COLO668 (cell line): ENCODE measurements around the gene FNDC7.
"Not testable (repeated sequence)": the region's sequence is repeated elsewhere in the genome, so short reads cannot be mapped to it uniquely, and the experiment has no call there.

Source experiments
- DNase-seq: peaks from one replicate; lab custom pipeline; 2025; ENCODE audit not compliant: unreplicated experiment; lab: John Stamatoyannopoulos, UW

Gene FNDC7

DNA sequence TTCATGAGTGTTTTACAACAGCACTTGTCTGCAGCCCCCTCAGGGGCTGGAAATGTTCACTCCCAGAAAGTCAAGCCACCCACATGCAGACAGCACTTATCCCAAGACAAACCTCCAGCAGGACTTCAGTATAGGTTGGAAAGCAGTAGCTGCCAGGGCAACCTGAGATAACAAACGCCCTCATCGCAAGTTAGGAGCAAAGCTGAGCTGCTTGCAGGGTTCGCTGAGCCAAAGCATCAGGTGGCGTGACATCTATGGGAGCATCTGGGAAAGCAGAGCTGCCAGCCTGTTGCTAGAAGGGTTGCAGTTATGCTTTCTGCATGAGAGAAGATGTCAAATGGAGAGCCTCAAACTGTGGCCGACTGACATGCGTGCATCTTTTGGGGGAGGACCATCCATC lies 29.5 kb downstream of the FNDC7 start:
- DNase-seq = no peak

DNA sequence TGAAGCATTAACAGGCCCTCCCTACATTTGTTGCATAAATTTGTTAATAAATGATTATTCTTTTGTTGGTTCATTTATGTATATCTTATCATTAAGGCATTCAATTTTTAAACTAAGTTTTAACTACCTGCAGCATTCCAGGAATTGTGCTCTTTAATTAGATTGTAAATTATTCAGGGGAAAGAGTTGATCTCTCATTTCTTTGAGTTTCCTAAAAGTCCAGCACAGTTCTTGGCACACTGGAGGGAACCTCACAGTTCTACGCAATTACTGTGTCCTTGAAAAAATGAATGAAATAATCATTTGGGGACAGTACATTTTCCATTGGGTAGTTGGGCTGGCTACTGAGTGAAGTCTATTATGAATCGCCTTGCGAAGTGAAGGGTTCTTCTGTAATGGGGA lies 33.3 kb downstream of the FNDC7 start:
- no peak for DNase-seq

DNA sequence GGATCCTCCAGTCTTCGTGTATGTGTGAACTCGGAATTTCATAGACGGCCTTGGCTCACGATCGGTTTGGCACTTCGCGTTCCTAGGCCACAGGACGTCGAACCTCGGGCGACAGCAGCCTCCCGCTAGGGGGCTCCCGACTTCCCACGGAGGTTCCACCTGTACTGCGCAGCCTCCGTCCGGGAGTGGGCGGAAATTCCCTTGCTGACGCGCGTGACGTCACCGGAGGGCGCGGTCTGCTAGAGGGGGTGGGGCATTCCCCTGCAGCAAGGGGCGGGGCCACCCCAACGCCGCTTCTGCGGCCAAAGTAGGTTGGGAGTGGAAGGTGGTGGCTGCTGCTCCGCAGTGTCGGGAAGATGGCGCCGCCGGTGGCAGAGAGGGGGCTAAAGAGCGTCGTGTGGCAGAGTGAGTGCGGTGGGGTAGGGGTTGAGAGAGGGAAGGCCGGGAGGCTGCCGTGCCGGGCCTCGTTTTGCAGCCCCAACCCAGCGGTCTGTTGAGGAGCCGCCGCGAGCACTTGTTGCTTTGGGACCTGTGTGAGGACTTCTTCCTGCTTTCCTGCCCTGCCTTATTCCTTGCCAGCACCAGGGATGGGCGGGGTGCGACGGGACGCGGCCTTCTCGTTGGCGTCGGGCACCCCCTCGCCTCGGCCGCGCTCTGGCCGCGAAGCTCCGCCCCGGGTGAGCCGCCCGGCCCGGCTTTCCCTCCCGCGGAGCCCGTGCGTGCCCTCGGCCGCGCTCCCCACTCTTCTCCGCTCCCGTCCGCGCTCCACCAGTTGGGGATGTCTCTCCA lies 33.9 kb downstream of the FNDC7 start, which contains the start of gene STXBP3:
TSS of gene STXBP3 (plus strand) at position 293 of the 789 bp plus-strand sequence. CDS start at position 357, 64 bp downstream.
- peak; percentile 99 for DNase-seq

GRCh38 chr1:108747171-108747850 lies 34.6 kb downstream of the FNDC7 start:
- DNase-seq = peak; percentile 74

DNA sequence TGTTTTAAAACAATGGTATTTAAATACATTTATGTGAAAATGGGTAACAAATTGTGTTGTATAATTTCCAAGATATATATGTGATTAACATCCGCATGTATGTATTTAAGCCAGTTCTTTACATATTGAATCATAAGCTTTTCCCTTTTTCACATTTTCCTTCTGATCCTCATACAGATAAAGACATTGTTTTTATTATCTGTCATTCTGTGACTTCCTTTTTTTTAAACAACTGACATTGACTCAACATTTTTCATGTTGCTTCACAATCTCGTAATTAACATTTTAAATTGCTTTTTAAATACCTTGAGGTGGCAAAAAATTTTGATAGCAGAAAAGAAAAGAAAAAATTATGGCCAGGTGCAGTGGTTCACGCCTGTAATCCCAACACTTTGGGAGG lies 35.2 kb downstream of the FNDC7 start:
- no peak for DNase-seq

DNA sequence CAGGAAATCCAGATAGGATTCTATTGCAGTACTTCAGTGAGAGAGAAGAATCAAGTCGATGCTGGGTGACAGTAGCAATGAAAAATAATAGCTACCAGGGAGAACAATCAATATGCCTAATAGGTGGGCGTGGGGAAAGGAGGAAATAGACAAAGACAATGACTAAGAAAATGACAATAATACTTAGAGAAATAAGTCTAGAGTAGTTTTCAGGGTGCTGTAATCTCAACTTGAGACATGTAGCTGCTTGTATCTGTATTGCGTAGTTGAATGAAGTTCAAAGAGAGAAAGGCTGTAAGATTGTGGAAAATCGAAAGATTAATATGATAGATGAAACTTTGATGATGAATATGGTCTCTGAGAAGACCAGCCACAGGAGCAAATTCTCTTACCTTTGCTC lies 36.4 kb downstream of the FNDC7 start:
- DNase-seq = no peak

DNA sequence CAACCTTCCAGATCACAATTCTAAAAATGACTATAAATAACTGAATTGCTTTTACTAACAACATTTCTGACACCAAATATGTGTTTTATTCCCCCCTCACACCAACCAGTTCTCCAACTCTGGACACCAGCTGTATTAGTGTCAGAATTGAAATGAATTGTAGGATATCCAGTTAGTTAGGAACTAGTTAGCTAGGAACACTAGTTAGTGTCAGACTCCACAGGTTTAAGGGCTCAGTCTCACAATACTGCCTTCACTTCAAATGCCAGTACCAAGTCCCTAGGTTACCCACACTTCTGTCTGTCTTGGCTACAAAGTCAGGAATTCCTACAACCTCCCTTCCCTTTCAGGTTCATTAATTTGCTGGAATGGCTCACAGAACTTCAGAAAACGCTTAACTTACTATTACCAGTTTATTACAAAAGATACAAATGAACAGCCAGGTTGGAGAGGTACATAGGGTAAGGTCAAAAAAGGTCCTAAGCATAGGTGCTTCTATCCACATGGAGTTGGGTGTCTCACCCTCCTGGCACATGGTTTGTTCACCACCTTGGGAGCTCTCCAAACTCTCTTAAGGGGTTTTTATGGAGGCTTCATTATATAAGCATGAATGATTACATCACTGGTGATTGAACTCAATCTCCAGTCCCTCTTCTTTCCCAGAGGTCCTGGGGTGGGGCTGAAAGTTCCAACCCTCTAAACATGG lies 37.9 kb downstream of the FNDC7 start:
- DNase-seq = no peak

- no peak for DNase-seq
Observed at GRCh38 chr1:108753363-108753762, 40.7 kb downstream of the FNDC7 start.

- DNase-seq = no peak
Observed at GRCh38 chr1:108758796-108759195, 46.1 kb downstream of the FNDC7 start.

DNA sequence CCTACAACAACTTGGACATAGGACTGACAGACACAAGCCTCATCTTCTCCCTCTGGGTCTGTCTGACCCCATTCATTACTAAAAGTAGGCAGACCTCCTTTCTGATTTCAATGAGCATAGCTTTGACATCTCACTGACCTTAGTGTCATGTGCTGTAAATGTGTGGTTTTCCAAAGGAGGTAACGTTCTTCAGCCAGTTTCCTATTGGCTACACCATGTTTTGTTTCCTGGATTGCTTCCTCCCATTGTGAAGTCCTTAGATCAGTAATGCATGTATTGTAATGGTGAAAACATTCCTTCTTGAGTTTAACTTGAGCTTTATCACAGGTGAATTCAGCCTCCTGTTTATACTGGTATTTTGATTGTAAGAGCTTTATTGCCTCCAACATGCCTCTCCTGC lies 54.4 kb downstream of the FNDC7 start:
- DNase-seq = no peak

GRCh38 chr1:108767708-108768107 lies 55.0 kb downstream of the FNDC7 start:
- no peak for DNase-seq

DNA sequence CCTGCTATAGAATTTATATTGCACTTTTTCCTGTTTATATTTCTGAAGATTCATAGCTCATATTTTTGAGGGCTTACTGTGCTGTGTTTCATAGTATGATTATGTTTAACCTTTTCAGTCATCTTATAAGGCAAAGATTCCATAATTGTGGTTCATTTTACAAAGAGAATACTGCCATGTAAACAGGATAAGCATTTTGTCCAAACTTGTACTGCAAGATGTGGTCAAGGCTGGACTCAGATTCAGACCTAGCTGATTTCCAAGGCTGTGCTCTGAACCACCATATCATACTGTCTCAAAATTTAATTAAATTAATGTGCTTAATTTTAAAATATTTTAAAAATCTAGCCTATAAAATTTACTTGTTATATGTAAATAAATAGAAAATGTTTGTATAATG lies 65.1 kb downstream of the FNDC7 start:
- DNase-seq = no peak

- DNase-seq = no peak
Observed at GRCh38 chr1:108779455-108779854, 66.7 kb downstream of the FNDC7 start.

GRCh38 chr1:108780937-108781574 lies 68.3 kb downstream of the FNDC7 start:
- no peak for DNase-seq

DNA sequence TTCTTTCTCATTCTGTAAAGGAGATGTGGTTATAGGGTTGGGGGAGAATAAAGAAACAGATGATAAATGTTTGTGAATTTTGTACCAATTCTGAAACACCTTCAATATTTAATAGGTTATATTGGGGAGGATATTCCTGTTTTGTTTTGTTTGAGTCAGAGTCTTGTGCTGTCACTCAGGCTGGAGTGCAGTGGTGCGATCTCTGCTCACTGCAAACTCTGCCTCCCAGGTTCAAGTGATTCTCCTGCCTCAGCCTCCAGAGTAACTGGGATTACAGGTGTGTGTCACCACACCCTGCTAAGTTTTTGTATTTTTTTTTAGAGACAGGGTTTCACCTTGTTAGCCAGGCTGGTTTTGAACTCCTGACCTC lies 68.9 kb downstream of the FNDC7 start:
- not testable (repeated sequence) for DNase-seq

DNA sequence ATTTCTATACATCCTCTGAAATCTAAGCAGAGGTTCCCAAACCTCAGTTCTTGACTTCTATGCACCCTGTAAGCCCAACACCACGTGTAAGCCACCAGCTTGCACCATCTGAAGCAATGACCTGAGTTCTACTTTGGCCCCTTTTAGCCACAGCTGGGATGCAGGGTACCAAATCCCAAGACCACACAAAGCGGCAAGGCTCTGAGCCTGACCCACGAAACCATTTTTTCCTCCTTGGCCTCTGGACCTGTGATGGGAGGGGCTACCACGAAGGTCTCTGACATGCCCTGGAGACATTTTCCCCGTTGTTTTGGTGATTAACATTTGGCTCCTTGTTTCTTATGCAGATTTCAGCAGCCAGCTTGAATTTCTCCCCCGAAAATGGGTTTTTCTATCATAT lies 72.6 kb downstream of the FNDC7 start:
- DNase-seq = no peak

DNA sequence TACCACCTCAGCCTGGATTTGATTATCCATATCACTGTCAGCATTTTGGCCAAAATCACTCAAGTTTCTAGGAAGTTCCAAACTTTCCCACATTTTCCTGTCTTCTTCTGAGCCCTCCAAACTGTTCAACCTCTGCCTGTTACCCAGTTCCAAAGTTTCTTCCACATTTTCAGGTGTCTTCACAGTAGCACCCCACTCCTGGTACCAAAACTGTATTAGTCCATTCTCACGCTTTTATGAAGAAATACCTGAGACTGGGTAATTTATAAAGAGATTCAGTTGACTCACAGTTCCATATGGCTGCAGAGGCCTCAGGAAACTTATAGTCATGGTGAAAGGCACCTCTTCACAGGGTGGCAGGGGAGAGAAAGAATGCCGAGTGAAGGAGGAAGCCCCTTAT lies 73.2 kb downstream of the FNDC7 start:
- DNase-seq = no peak

DNA sequence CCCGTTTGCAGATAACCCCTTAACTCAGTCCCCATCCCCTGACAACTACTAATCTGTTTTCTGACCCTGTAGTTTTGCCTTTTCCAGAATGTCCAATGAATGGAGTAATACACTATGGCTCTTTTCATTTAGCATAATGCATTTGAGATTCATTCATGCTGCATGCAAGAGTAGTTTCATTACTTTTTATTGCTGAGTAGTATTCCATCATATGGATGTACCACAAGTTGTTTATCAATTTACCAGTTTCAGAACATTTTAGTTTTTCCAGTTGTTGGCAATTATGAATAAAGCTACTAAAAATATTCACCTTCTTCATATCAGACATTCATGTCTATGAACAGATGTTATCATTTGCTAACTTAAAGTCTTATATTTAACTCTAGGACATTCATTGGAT lies 79.1 kb downstream of the FNDC7 start:
- DNase-seq = no peak
